H9 (cell line): ENCODE data around the gene RPUSD2. TPM values are rescaled to one million over a fixed set of nuclear protein-coding genes. Genes with fewer than 3 reads are reported as not detected.

Experiments used
- DNase-seq: peaks from one replicate; pipeline ENCODE4 v3.0.0-alpha.2; 2017
- H2AFZ ChIP-seq: one replicate; pipeline ENCODE4 v1.6.1; 2013; ENCODE audit warnings: mild to moderate bottlenecking, low read length, control low read depth, moderate library complexity
- H2AK5ac ChIP-seq: 2 replicates; pipeline ENCODE4 v1.6.1; 2013; ENCODE audit warnings: low read length, control low read depth, mixed read lengths; ENCODE audit not compliant: insufficient read length
- H2BK120ac ChIP-seq: one replicate; pipeline ENCODE4 v1.6.1; 2013; ENCODE audit warnings: low read depth, mild to moderate bottlenecking, low read length, control low read depth, inconsistent platforms; ENCODE audit not compliant: poor library complexity, severe bottlenecking
- H2BK12ac ChIP-seq: 2 replicates; pipeline ENCODE4 v1.6.1; 2013; ENCODE audit warnings: low read length, control low read depth, mixed read lengths, low read depth; ENCODE audit not compliant: insufficient read length
- H2BK15ac ChIP-seq: 2 replicates; pipeline ENCODE4 v1.6.1; 2013; ENCODE audit warnings: low read depth, low read length, control low read depth
- H2BK20ac ChIP-seq: one replicate; pipeline ENCODE4 v1.6.1; 2013; ENCODE audit warnings: low read depth, mild to moderate bottlenecking, low read length, control low read depth, inconsistent platforms; ENCODE audit not compliant: poor library complexity, severe bottlenecking
- H2BK5ac ChIP-seq: 2 replicates; pipeline ENCODE4 v1.6.1; 2013; ENCODE audit warnings: low read length, control low read depth, mixed read lengths; ENCODE audit not compliant: insufficient read length
- H3K14ac ChIP-seq: 2 replicates; pipeline ENCODE4 v1.6.1; 2013; ENCODE audit warnings: low read length, control low read depth; ENCODE audit not compliant: insufficient read depth
- H3K18ac ChIP-seq: 2 replicates; pipeline ENCODE4 v1.6.1; 2013; ENCODE audit warnings: low read depth, mild to moderate bottlenecking, mixed read lengths, low read length, control low read depth; ENCODE audit not compliant: insufficient read length
- H3K23ac ChIP-seq: 2 replicates; pipeline ENCODE4 v1.6.1; 2013; ENCODE audit warnings: low read length, control low read depth, mixed read lengths, low read depth; ENCODE audit not compliant: insufficient read length
- H3K23me2 ChIP-seq: 2 replicates; pipeline ENCODE4 v1.6.1; 2013; ENCODE audit warnings: low read depth, mild to moderate bottlenecking, mixed read lengths, low read length, control low read depth; ENCODE audit not compliant: insufficient read length, poor library complexity, severe bottlenecking
- H3K27ac ChIP-seq: 2 replicates; pipeline ENCODE4 v1.5.1; 2013; ENCODE audit warnings: low read length, control low read depth, mixed read lengths, low read depth; ENCODE audit not compliant: insufficient read length
- H3K27me3 ChIP-seq: 2 replicates; pipeline ENCODE4 v1.6.1; 2013; ENCODE audit warnings: low read length, control low read depth, inconsistent platforms; ENCODE audit not compliant: insufficient read depth
- H3K4ac ChIP-seq: 2 replicates; pipeline ENCODE4 v1.6.1; 2013; ENCODE audit warnings: low read depth, mild to moderate bottlenecking, control low read depth, inconsistent platforms, low read length, moderate library complexity
- H3K4me1 ChIP-seq: 2 replicates; pipeline ENCODE4 v1.6.1; 2013; ENCODE audit warnings: low read length, control low read depth, inconsistent platforms; ENCODE audit not compliant: insufficient read depth
- H3K4me2 ChIP-seq: 2 replicates; pipeline ENCODE4 v1.6.1; 2013; ENCODE audit warnings: low read length, control low read depth, mixed read lengths; ENCODE audit not compliant: insufficient read length, insufficient read depth
- H3K56ac ChIP-seq: 2 replicates; pipeline ENCODE4 v1.6.1; 2013; ENCODE audit warnings: low read depth, mild to moderate bottlenecking, mixed read lengths, low read length, control low read depth; ENCODE audit not compliant: insufficient read length
- H3K79me1 ChIP-seq: 2 replicates; pipeline ENCODE4 v1.6.1; 2013; ENCODE audit warnings: low read depth, mild to moderate bottlenecking, moderate library complexity, low read length, control low read depth, inconsistent platforms; ENCODE audit not compliant: insufficient read depth, poor library complexity, severe bottlenecking
- H3K79me2 ChIP-seq: 2 replicates; pipeline ENCODE4 v1.6.1; 2013; ENCODE audit warnings: low read length, control low read depth, inconsistent platforms; ENCODE audit not compliant: insufficient read depth
- H3K9ac ChIP-seq: 2 replicates; pipeline ENCODE4 v1.6.1; 2013; ENCODE audit warnings: low read length, control low read depth, mixed read lengths; ENCODE audit not compliant: insufficient read length; ENCODE audit errors: extremely low read depth
- H3K9me3 ChIP-seq: one replicate; pipeline ENCODE4 v1.6.1; 2013; ENCODE audit warnings: low read depth, low read length, inconsistent platforms; ENCODE audit not compliant: control insufficient read depth
- H3T11ph ChIP-seq: one replicate; pipeline ENCODE4 v1.6.1; 2013; ENCODE audit warnings: mild to moderate bottlenecking, low read length, control low read depth, inconsistent platforms
- H4K20me1 ChIP-seq: one replicate; pipeline ENCODE4 v1.6.1; 2013; ENCODE audit not compliant: control insufficient read depth, insufficient read length, insufficient read depth
- H4K5ac ChIP-seq: 2 replicates; pipeline ENCODE4 v1.6.1; 2013; ENCODE audit warnings: low read depth, mild to moderate bottlenecking, mixed read lengths, low read length, control low read depth; ENCODE audit not compliant: insufficient read length
- H4K8ac ChIP-seq: replicated peaks from 2 replicates; pipeline ENCODE4 v1.6.1; 2013; ENCODE audit warnings: low read length, control low read depth, mixed read lengths, low read depth; ENCODE audit not compliant: insufficient read length
- H4K91ac ChIP-seq: 2 replicates; pipeline ENCODE4 v1.6.1; 2013; ENCODE audit warnings: low read depth, mild to moderate bottlenecking, moderate library complexity, mixed read lengths, low read length, control low read depth; ENCODE audit not compliant: insufficient read length
- H3K27ac Mint-ChIP-seq, 3 experiments: 2 replicates in 2 of 3; 3 replicates in 1 of 3; pipeline ENCODE4 v1.8.0; 2020 to 2021; ENCODE audit warnings: mixed read lengths in 3 of 3, mild to moderate bottlenecking in 1 of 3, moderate library complexity in 1 of 3
- H3K27me3 Mint-ChIP-seq: 2 replicates; pipeline ENCODE4 v1.8.0; 2021; ENCODE audit warnings: low read depth, mild to moderate bottlenecking, moderate library complexity, mixed read lengths
- H3K36me3 Mint-ChIP-seq, 3 experiments: 2 replicates in 2 of 3; 3 replicates in 1 of 3; pipeline ENCODE4 v1.8.0; 2020 to 2021; ENCODE audit warnings: low read depth in 3 of 3, mixed read lengths in 3 of 3; ENCODE audit not compliant: insufficient read depth in 1 of 3
- H3K4me1 Mint-ChIP-seq, 2 experiments: 2 replicates each; pipeline ENCODE4 v1.8.0; 2020; ENCODE audit warnings: mixed read lengths in 2 of 2
- H3K4me3 Mint-ChIP-seq, 2 experiments: 2 replicates in 1 of 2; 3 replicates in 1 of 2; pipeline ENCODE4 v1.8.0; 2020 to 2021; ENCODE audit warnings: mild to moderate bottlenecking in 2 of 2, mixed read lengths in 2 of 2, moderate library complexity in 1 of 2
- H3K9me3 Mint-ChIP-seq, 2 experiments: 2 replicates in 1 of 2; 3 replicates in 1 of 2; pipeline ENCODE4 v1.8.0; 2020; ENCODE audit warnings: mild to moderate bottlenecking in 2 of 2, mixed read lengths in 2 of 2, moderate library complexity in 1 of 2
- CTCF ChIP-seq: fragments of 200-600 bp; sonication (generic); conservative IDR thresholded peaks from 3 replicates; pipeline ENCODE4 v1.8.0; 2021; ENCODE audit warnings: antibody characterized with exemption, mild to moderate bottlenecking
- total RNA-seq: library from RNA; stranded (reverse); gene quantifications from 2 replicates; pipeline ENCODE4 v1.2.1, GENCODE V29; 2021

RPUSD2 gene
- total RNA-seq, 1 experiment from 2014 or later, result 25.7 TPM

GRCh38 chr15:40563426-40563825 lies 5.7 kb upstream of the RPUSD2 start:
- no peak overlapping the region for H2BK12ac ChIP-seq
- no peak overlapping the region for H2AFZ ChIP-seq
- H3K27me3 Mint-ChIP-seq, result peaks cover 2% of the 10 kb centered on the region; the same call in 1 of the 2 replicates
- no peak overlapping the region for H3K23ac ChIP-seq
- no peak overlapping the region for H3K4me2 ChIP-seq
- H2AK5ac ChIP-seq, result no peak overlapping the region
- TF ChIP-seq CTCF, result no peak
- H2BK20ac ChIP-seq, result no peak overlapping the region
- H3K79me2 ChIP-seq, result peaks cover 1% of the 10 kb centered on the region; the same call in 1 of the 2 replicates
- no peak overlapping the region for H3K14ac ChIP-seq
- H4K5ac ChIP-seq, result no peak overlapping the region
- no peak overlapping the region for H3T11ph ChIP-seq
- H3K56ac ChIP-seq, result no peak overlapping the region
- no peaks in the 10 kb centered on the region for H3K4me1 ChIP-seq
- no peak overlapping the region for H4K91ac ChIP-seq
- no peaks in the 10 kb centered on the region for H3K27me3 ChIP-seq
- no peak overlapping the region for H3K27ac ChIP-seq
- H3K9me3 ChIP-seq, result no peaks in the 10 kb centered on the region
- no peak overlapping the region for H3K27ac Mint-ChIP-seq
- H3K4me1 Mint-ChIP-seq, result peaks cover 14 to 23% of the 10 kb centered on the region in 2 experiments
- DNase-seq, result no peak
- peak overlapping the region; percentile 26 to 95; a peak in 3 of 5 replicates for H3K4me3 Mint-ChIP-seq
- no peak overlapping the region for H3K9ac ChIP-seq
- no peak overlapping the region for H2BK120ac ChIP-seq
- H3K9me3 Mint-ChIP-seq, result no peaks in the 10 kb centered on the region
- H3K23me2 ChIP-seq, result peaks cover 3% of the 10 kb centered on the region
- no peak overlapping the region for H2BK15ac ChIP-seq
- H3K79me1 ChIP-seq, result no peaks in the 10 kb centered on the region
- no peak overlapping the region for H3K4ac ChIP-seq
- no peaks in the 10 kb centered on the region for H4K20me1 ChIP-seq
- no peak overlapping the region for H2BK5ac ChIP-seq
- H4K8ac ChIP-seq, result no peak overlapping the region
- peaks cover 0 to 3% (median 1%) of the 10 kb centered on the region in 3 experiments; a peak in 2 of 7 replicates for H3K36me3 Mint-ChIP-seq
- no peak overlapping the region for H3K18ac ChIP-seq
